ENCODE measurements around the gene SPATA9.
"Not testable (repeated sequence)": the region's sequence is repeated elsewhere in the genome, so short reads cannot be mapped to it uniquely, and the experiment has no call there.

DNA sequence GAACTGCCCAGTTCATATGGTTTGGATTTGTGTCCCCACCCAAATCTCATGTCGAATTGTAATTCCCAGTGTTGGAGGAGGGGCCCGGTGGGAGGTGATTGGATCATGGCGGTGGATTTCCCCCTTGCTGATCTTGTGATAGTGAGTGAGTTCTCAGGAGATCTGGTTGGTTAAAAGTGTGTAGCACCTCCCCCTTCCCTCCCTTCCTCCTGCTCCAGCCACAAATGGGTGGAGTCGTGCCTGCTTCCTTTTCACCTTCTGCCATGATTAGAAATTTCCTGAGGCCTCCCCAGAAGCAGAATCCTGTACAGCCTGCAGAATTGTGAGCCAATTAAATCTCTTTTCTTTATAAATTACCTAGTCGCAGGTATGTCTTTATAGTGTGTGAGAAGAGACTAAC is 23.4 kb upstream of the SPATA9 start:
- TF ChIP-seq CTCF (IDR thresholded peaks at IDR 0.05; ENCODE audit: low read depth, low read length, poor library complexity, severe bottlenecking); EZH2phosphoT487 (IDR thresholded peaks at IDR 0.05; ENCODE audit: borderline replicate concordance, low read length): not testable (repeated sequence)
